SU-DHL-6 (cell line): ENCODE measurements around the gene ADAM19.

Experiments used
- EZH2phosphoT487 ChIP-seq: fragments of 200-600 bp; sonication (generic), shearing (Covaris generic); conservative IDR thresholded peaks from 2 replicates; pipeline ENCODE4 v1.6.1; 2018; ENCODE audit warnings: mild to moderate bottlenecking, antibody characterized with exemption, low read length, moderate library complexity, mixed read lengths
- TF ChIP-seq, protein P1 (sequence below): fragments of 200-600 bp; sonication (generic); IDR thresholded peaks from one replicate; pipeline ENCODE4 v1.5.1; 2017; ENCODE audit warnings: antibody characterized with exemption, mild to moderate bottlenecking, low read length, moderate library complexity; ENCODE audit not compliant: insufficient read depth, poor library complexity, severe bottlenecking

DNA sequence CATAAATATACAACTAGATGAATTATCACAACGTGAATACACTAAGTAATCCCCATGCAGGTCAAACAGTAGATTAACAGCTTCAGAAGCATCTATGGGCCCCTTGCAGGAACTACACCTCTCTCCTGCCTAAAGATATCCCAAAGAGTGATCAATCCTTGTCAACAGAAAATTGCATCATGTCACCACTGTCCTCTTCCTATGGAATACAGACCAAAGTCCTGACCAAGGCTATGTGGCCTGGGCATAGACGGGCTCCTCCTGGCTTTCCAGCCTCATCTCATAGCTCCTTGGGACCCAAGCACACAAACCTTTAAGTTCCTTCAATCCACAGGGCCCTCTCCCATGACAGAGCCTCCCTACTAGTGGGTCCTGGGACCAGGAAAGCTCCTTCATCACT is 90.2 kb downstream of the ADAM19 start:
- TF ChIP-seq, protein P1, sequence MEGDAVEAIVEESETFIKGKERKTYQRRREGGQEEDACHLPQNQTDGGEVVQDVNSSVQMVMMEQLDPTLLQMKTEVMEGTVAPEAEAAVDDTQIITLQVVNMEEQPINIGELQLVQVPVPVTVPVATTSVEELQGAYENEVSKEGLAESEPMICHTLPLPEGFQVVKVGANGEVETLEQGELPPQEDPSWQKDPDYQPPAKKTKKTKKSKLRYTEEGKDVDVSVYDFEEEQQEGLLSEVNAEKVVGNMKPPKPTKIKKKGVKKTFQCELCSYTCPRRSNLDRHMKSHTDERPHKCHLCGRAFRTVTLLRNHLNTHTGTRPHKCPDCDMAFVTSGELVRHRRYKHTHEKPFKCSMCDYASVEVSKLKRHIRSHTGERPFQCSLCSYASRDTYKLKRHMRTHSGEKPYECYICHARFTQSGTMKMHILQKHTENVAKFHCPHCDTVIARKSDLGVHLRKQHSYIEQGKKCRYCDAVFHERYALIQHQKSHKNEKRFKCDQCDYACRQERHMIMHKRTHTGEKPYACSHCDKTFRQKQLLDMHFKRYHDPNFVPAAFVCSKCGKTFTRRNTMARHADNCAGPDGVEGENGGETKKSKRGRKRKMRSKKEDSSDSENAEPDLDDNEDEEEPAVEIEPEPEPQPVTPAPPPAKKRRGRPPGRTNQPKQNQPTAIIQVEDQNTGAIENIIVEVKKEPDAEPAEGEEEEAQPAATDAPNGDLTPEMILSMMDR: no peak
- no peak for TF ChIP-seq EZH2phosphoT487
